T-helper 1 cell treated with Interleukin-12 subunit alpha and Interleukin-12 subunit beta and Interleukin-4 antibody, amounts not matched to agents 30 ng/mL and 1 ng/mL, for 36 hours (primary cell): ENCODE data around the gene GRIP1. TPM values are rescaled to one million over a fixed set of nuclear protein-coding genes. Genes with fewer than 3 reads are reported as not detected.
"Not testable (repeated sequence)": the region's sequence is repeated elsewhere in the genome, so short reads cannot be mapped to it uniquely, and the experiment has no call there.

Experiments
- intact Hi-C: fragments of 100-400 bp; cut with micrococcal nuclease; formaldehyde crosslinking; loops from one replicate; pipeline ENCODE4 v1.15.1; 2024
- total RNA-seq: library from RNA; stranded (reverse); gene quantifications from 2 replicates; pipeline ENCODE4 v1.2.3, GENCODE V29; 2022

Gene GRIP1
- total RNA-seq, 1 donor from 2014 or later = not detected

GRCh38 chr12:66539431-66539830 is 139.4 kb downstream of the GRIP1 start:
- intact Hi-C loops = no loop called here

GRCh38 chr12:66538970-66539369 is 139.9 kb downstream of the GRIP1 start:
- intact Hi-C loops = no loop called here

- intact Hi-C loops = no loop called here
These were observed 141.0 kb downstream of the GRIP1 start for GRCh38 chr12:66537876-66538275.

GRCh38 chr12:66533767-66534166 is 145.1 kb downstream of the GRIP1 start:
- intact Hi-C loops = no loop called here

- intact Hi-C loops = no loop called here
These were observed 147.1 kb downstream of the GRIP1 start for GRCh38 chr12:66531766-66532165.

- intact Hi-C loops = no loop called here
These were observed 148.9 kb downstream of the GRIP1 start for GRCh38 chr12:66529934-66530333.

- intact Hi-C loops = no loop called here
These were observed 162.3 kb downstream of the GRIP1 start for GRCh38 chr12:66516561-66516960.

- intact Hi-C loops = no loop called here
These were observed 162.7 kb downstream of the GRIP1 start for GRCh38 chr12:66516133-66516532.

GRCh38 chr12:66514581-66514980 is 164.3 kb downstream of the GRIP1 start:
- intact Hi-C loops = no loop called here

GRCh38 chr12:66508025-66508424 is 170.9 kb downstream of the GRIP1 start:
- intact Hi-C loops = no loop called here

- intact Hi-C loops = no loop called here
These were observed 175.1 kb downstream of the GRIP1 start for GRCh38 chr12:66503746-66504145.

GRCh38 chr12:66502911-66503310 is 176.0 kb downstream of the GRIP1 start:
- intact Hi-C loops = no loop called here

GRCh38 chr12:66500841-66501240 is 178.0 kb downstream of the GRIP1 start:
- intact Hi-C loops = no loop called here

GRCh38 chr12:66500091-66500490 is 178.8 kb downstream of the GRIP1 start:
- intact Hi-C loops = no loop called here

- intact Hi-C loops = no loop called here
These were observed 179.9 kb downstream of the GRIP1 start for GRCh38 chr12:66499000-66499399.

GRCh38 chr12:66498059-66498458 is 180.8 kb downstream of the GRIP1 start:
- intact Hi-C loops = not testable (repeated sequence)

- intact Hi-C loops = no loop called here
These were observed 181.6 kb downstream of the GRIP1 start for GRCh38 chr12:66497008-66497897.

- intact Hi-C loops = no loop called here
These were observed 182.3 kb downstream of the GRIP1 start for GRCh38 chr12:66496595-66496994.

- intact Hi-C loops = no loop called here
These were observed 183.2 kb downstream of the GRIP1 start for GRCh38 chr12:66495709-66496108.

- intact Hi-C loops = no loop called here
These were observed 185.1 kb downstream of the GRIP1 start for GRCh38 chr12:66493819-66494218.

- intact Hi-C loops = no loop called here
These were observed 187.0 kb downstream of the GRIP1 start for GRCh38 chr12:66491853-66492252.

GRCh38 chr12:66482351-66483203 is 196.3 kb downstream of the GRIP1 start:
- intact Hi-C loops = no loop called here
